Measurements from ENCODE around the gene NPAS2.

- TF ChIP-seq POLR2A (IDR thresholded peaks at IDR 0.05) (no peak), CTCF (IDR thresholded peaks at IDR 0.05) (no peak)
These were observed 126.1 kb downstream of the NPAS2 start for GRCh38 chr2:100945930-100946607.

All from tibial nerve (tissue), 3 donors.